NCI-H82 treated with DMSO at 0.1 percent for 48 hours (cell line): ENCODE data around the gene KIF4A.
"Not testable (repeated sequence)": the region's sequence is repeated elsewhere in the genome, so short reads cannot be mapped to it uniquely, and the experiment has no call there.

Experiments used
- DNase-seq: peaks from one replicate; lab custom pipeline; 2025; ENCODE audit not compliant: unreplicated experiment; lab: John Stamatoyannopoulos, UW

The KIF4A gene

GRCh38 chrX:70289168-70289792 lies 624 bp upstream of the KIF4A start:
- no peak for DNase-seq

- no peak for DNase-seq
Measured at GRCh38 chrX:70292788-70293187, 2.9 kb downstream of the KIF4A start.

GRCh38 chrX:70293621-70294020 lies 3.7 kb downstream of the KIF4A start:
- no peak for DNase-seq

GRCh38 chrX:70301716-70302115 lies 11.8 kb downstream of the KIF4A start:
- no peak for DNase-seq

GRCh38 chrX:70313503-70313902 lies 23.6 kb downstream of the KIF4A start:
- DNase-seq, result no peak

GRCh38 chrX:70322784-70323183 lies 32.9 kb downstream of the KIF4A start:
- peak; percentile 26 for DNase-seq

- not testable (repeated sequence) for DNase-seq
Measured at GRCh38 chrX:70323628-70324027, 33.7 kb downstream of the KIF4A start.

GRCh38 chrX:70324326-70324725 lies 34.4 kb downstream of the KIF4A start:
- DNase-seq, result no peak

GRCh38 chrX:70331161-70331560 lies 41.3 kb downstream of the KIF4A start:
- DNase-seq, result no peak

GRCh38 chrX:70332600-70332999 lies 42.7 kb downstream of the KIF4A start:
- no peak for DNase-seq

GRCh38 chrX:70336767-70337166 lies 46.9 kb downstream of the KIF4A start:
- DNase-seq, result no peak

- DNase-seq, result no peak
Measured at GRCh38 chrX:70338290-70338689, 48.4 kb downstream of the KIF4A start.

- no peak for DNase-seq
Measured at GRCh38 chrX:70343435-70343834, 53.5 kb downstream of the KIF4A start.

- no peak for DNase-seq
Measured at GRCh38 chrX:70346418-70347070, 56.6 kb downstream of the KIF4A start.

GRCh38 chrX:70348825-70349224 lies 58.9 kb downstream of the KIF4A start:
- DNase-seq, result not testable (repeated sequence)

GRCh38 chrX:70349367-70350125 lies 59.6 kb downstream of the KIF4A start:
- not testable (repeated sequence) for DNase-seq

GRCh38 chrX:70352496-70352895 lies 62.6 kb downstream of the KIF4A start:
- no peak for DNase-seq

GRCh38 chrX:70353514-70353913 lies 63.6 kb downstream of the KIF4A start:
- no peak for DNase-seq

- no peak for DNase-seq
Measured at GRCh38 chrX:70354716-70355115, 64.8 kb downstream of the KIF4A start.

GRCh38 chrX:70359458-70359857 lies 69.6 kb downstream of the KIF4A start:
- DNase-seq, result no peak

- DNase-seq, result no peak
Measured at GRCh38 chrX:70360366-70360765, 70.5 kb downstream of the KIF4A start.

- not testable (repeated sequence) for DNase-seq
Measured at GRCh38 chrX:70368731-70369130, 78.8 kb downstream of the KIF4A start.
